ENCODE data around the gene PTPRB.
A peak's percentile ranks its signal among the peaks of the same experiment; 100 is the strongest.

Gene PTPRB

DNA sequence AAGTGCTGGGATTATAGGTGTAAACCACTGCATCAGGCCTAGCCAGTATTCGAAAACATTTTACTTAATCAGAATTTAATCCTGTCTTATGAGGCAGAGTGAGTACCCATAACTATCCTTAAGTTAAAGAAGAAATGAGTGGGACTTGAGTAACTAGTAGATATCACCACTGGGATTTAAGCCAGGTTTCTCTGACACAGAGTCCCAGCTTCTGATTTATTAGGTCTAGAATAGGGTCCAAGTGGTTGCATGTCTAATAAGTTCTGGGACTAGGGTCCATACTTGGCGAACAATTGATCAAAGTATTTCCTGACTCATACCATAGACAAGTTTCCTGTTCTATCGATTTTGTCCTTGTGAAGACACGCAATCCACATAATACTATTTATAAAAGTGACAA lies 18.9 kb downstream of the PTPRB start:
- DNase-seq (ENCODE audit: low read depth), result no peak
- TF ChIP-seq, protein P1, sequence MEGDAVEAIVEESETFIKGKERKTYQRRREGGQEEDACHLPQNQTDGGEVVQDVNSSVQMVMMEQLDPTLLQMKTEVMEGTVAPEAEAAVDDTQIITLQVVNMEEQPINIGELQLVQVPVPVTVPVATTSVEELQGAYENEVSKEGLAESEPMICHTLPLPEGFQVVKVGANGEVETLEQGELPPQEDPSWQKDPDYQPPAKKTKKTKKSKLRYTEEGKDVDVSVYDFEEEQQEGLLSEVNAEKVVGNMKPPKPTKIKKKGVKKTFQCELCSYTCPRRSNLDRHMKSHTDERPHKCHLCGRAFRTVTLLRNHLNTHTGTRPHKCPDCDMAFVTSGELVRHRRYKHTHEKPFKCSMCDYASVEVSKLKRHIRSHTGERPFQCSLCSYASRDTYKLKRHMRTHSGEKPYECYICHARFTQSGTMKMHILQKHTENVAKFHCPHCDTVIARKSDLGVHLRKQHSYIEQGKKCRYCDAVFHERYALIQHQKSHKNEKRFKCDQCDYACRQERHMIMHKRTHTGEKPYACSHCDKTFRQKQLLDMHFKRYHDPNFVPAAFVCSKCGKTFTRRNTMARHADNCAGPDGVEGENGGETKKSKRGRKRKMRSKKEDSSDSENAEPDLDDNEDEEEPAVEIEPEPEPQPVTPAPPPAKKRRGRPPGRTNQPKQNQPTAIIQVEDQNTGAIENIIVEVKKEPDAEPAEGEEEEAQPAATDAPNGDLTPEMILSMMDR (IDR thresholded peaks at IDR 0.05; ENCODE audit: control insufficient read depth, extremely low read depth, insufficient read depth), result no peak
- no peak overlapping the region for H3K4me3 ChIP-seq (ENCODE audit: low read depth, low read length)

- no peak overlapping the region for H3K4me3 ChIP-seq (ENCODE audit: low read depth, low read length)
- DNase-seq (ENCODE audit: low read depth), result no peak
- TF ChIP-seq, protein P1 (IDR thresholded peaks at IDR 0.05; ENCODE audit: control insufficient read depth, extremely low read depth, insufficient read depth), result no peak
Observed at GRCh38 chr12:70617450-70617849, 19.8 kb downstream of the PTPRB start.

DNA sequence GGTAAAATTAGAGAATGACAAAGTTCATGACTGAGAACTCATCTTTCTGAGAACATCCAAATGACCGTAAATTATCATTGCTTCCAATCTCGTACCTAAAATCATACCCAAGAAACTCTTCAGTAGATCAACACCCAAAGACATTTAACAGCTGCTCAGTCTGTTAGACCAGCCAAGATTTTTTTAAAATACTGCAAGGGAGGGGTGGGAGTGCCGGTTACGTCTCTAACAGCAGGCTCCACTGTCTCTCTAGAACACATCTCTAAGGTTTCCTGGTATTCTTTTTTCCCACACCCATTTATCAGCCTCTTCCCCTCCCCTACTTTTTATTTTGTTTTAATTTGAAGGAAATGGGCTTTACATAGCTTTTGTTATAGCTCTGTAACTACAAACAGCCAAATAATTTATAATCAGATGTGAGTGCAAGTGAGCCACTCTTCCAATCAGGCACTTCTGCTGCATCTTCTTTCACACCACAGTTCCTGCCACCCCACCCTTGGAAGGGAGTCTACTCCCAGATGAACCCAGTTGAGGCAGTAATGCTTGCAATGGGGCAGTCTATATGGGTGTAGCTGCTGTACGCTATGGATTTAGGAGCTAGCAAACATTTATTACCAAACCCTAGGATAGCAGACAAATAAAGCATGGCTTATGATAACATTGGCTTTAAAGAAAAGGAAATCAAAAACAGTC lies 21.9 kb downstream of the PTPRB start:
- TF ChIP-seq, protein P1 (IDR thresholded peaks at IDR 0.05; ENCODE audit: control insufficient read depth, extremely low read depth, insufficient read depth), result no peak
- no peak for DNase-seq (ENCODE audit: low read depth)
- H3K4me3 ChIP-seq (ENCODE audit: low read depth, low read length), result no peak overlapping the region

GRCh38 chr12:70609739-70610491 lies 27.3 kb downstream of the PTPRB start:
- DNase-seq (ENCODE audit: low read depth), result no peak
- peak overlapping the region; percentile 42 for H3K4me3 ChIP-seq (ENCODE audit: low read depth, low read length)
- TF ChIP-seq, protein P1 (IDR thresholded peaks at IDR 0.05; ENCODE audit: control insufficient read depth, extremely low read depth, insufficient read depth), result no peak

GRCh38 chr12:70609203-70609602 lies 28.0 kb downstream of the PTPRB start:
- H3K4me3 ChIP-seq (ENCODE audit: low read depth, low read length), result peak overlapping the region; percentile 42
- DNase-seq (ENCODE audit: low read depth), result no peak
- TF ChIP-seq, protein P1 (IDR thresholded peaks at IDR 0.05; ENCODE audit: control insufficient read depth, extremely low read depth, insufficient read depth), result no peak

GRCh38 chr12:70608184-70608583 lies 29.0 kb downstream of the PTPRB start:
- H3K4me3 ChIP-seq (ENCODE audit: low read depth, low read length), result no peak overlapping the region
- TF ChIP-seq, protein P1 (IDR thresholded peaks at IDR 0.05; ENCODE audit: control insufficient read depth, extremely low read depth, insufficient read depth), result no peak
- DNase-seq (ENCODE audit: low read depth), result no peak

Data from LNCaP clone FGC (cell line).